NCI-H345 treated with DMSO at 0.1 percent for 48 hours (cell line): ENCODE measurements around the gene OXNAD1.
A peak's percentile ranks its signal among the peaks of the same experiment; 100 is the strongest.

Experiments used
- DNase-seq: peaks from one replicate; lab custom pipeline; 2025; ENCODE audit not compliant: unreplicated experiment; lab: John Stamatoyannopoulos, UW

OXNAD1 gene, protein sequence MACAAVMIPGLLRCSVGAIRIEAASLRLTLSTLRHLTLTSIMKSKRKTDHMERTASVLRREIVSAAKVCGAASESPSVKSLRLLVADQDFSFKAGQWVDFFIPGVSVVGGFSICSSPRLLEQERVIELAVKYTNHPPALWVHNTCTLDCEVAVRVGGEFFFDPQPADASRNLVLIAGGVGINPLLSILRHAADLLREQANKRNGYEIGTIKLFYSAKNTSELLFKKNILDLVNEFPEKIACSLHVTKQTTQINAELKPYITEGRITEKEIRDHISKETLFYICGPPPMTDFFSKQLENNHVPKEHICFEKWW

DNA sequence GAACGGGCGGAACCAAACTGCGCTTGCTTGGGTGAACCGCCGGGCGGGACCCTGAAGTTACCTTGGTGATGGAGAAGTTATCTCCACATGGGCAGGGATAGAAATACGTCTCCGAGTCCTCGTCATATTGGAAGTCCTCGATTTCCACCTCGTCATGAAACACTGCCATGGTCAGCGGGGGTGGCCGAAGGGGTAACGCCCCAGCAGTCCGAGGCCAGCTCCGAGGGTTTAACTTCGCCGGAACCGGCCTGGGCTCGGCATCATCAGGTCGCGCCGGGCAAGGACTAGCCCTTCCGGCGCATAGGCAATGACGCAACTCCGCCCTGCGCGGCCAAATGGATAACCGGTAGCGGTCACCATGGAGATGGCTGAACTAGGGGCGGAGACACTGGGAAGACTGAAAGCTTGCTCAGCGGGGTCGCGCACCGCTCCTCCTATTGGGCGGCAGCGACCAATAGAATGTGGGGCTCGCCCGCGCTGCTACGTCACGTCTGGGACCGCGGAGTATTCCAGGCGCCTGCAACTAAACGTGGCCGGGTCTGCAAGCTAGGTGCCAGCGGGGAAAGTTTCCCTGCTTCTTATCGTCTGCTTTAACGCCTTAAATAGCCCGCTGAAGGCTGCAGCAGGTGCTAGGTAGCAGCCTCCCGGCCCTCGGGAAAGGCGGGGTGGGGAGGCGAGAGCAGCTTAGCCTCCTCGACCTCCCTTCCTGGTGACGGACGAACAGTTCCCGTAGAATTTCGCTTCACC lies at the start of gene OXNAD1, which contains the start of gene DPH3:
OXNAD1 (plus strand) TSS at position 505 of the 747 bp plus-strand sequence. CDS start 5,741 bp downstream, outside the sequence.
DPH3 (minus strand) TSS at position 236 of the 747 bp plus-strand sequence; CDS start at position 169, 67 bp downstream.
- DNase-seq, result peak; percentile 93

DNA sequence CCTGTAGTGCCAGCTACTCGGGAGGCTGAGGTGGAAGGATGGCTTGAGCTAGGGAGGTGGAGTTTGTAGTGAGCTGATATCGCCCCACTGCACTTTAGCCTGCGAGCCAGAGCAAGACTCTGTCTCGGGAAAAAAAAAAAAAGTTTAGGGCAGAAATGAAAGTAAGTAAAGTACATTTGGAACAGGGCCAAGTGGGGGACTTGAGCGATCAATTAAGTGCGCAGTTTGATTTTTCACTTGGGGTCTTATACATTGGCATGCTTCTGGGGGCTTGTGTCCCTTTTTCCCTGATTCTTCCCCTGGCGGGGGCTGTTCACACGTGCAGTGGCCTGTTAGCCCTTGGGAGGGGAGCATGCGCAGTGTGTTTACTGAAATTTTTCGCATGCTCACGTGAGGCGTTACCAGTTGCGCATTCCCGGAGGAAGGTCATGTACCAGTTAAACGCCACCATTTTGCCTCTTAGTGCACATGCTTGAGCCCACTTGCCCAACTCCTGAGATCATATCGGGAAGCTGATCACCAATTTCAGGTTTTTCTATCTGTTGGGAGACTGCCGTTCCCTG lies 48.6 kb upstream of the OXNAD1 start:
- no peak for DNase-seq

DNA sequence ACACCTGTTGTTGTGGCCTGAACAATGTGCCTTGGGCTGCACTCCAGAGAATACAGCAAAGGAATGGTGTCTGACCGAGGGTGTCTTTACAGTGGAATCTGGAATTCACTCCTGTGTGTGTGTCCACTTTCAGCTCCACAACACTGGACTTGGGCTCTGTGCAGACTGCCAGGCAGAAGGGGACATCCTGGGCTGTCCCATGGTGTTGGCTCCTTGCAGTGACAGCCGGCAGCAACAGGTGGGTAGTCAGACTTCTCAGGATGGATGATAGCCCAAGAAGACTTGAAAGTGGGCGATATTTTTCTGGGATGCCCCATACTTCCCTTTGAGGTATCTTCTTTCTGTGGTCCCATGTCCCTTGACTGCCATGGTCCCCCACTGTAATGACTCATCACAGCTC lies 45.2 kb upstream of the OXNAD1 start:
- no peak for DNase-seq

DNA sequence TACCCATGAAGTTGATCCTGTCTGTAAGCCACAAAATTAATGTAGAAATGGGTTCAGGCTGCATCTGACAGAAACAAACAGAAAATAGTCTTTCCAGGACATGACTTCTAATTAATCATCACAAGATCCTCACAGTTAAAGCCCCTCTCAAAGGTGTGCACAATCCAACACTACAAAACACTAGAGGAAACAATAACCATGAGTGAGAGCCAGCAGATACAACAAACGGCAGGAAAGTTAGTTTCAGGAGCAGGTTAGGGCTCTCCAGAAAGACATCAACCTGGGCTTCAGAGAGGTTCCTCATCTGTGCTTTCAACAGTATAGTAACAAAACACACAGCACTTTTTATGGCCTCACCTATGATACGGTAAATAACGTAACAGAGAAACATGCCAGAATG lies 43.0 kb upstream of the OXNAD1 start:
- no peak for DNase-seq

- DNase-seq, result no peak
These were observed 42.5 kb upstream of the OXNAD1 start for GRCh38 chr3:16222547-16222946.

GRCh38 chr3:16224325-16224724 lies 40.7 kb upstream of the OXNAD1 start:
- DNase-seq, result no peak

DNA sequence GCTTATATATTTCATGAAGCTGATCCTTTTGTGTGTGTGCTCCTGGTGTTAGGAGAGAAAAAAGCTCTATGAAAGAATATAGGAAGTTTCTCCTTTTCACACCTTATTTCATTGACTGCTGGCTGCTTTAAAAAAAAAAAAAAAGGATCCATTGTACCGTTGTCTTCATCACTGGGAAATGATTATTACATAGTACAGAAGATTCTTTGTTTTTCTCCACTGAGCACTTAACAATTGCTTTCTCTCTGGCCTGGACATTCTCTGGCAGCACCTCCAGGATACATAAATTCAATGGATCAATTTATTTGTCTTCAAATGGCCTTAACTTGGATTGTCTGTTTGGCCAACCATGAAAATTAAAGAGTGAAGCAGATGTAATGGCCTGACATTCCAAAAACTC lies 37.4 kb upstream of the OXNAD1 start:
- DNase-seq, result no peak

GRCh38 chr3:16229681-16230080 lies 35.3 kb upstream of the OXNAD1 start:
- no peak for DNase-seq

DNA sequence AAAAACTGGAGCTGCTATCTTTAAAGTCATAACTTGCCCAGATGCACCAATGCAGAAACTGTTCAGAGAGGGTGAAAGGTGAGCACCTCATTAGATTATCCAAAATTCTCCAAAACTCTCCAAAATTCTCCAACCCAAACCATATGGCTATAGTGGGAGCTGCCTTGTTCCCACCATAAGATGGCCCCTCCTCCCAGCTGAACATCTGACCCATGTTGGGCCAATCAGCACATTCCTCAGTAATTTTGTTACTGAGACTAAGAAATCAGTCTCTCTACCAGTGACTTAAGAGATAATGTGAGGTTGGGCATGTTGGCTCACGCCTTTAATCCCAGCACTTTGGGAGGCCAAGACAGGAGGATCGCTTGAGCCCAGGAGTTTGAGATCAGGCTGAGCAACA lies 33.0 kb upstream of the OXNAD1 start:
- DNase-seq, result no peak

DNA sequence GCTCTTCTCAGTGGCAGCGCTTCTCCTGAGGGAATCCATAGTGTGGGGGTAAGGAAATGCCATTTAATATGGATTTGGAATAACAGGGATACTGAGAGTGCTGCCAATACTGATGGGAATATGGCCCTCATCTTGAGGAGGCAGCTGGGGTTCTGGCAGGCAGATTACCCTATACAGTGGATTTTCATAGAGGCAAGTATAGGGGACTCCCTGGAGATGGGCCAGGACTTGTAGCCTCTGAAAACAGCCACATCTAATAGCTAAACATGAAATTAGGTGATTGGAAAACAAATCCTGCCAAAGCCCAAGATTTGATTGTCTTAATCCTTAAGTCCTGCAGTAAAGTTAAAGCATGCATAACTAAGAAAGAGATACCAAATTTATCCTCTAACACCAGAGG lies 31.2 kb upstream of the OXNAD1 start:
- DNase-seq, result no peak

DNA sequence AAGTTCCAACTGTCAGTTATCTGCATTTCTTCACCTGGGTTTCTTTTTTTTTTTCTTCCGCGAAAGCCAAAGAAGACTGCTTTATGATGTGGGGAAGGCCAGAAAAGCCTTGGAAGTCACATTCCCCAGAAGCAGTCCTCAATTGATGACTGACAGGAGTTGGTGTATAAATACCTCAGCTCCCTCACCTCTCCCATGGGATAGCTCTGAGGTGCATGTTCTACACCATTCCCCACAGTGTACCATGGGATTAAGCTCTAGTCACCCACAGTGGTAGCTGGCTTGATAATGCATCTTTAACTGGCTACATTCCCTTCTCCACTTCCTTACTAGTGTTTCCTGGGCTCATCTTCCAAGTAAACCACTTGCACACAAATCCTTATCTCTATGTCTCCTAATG lies 30.7 kb upstream of the OXNAD1 start:
- no peak for DNase-seq

DNA sequence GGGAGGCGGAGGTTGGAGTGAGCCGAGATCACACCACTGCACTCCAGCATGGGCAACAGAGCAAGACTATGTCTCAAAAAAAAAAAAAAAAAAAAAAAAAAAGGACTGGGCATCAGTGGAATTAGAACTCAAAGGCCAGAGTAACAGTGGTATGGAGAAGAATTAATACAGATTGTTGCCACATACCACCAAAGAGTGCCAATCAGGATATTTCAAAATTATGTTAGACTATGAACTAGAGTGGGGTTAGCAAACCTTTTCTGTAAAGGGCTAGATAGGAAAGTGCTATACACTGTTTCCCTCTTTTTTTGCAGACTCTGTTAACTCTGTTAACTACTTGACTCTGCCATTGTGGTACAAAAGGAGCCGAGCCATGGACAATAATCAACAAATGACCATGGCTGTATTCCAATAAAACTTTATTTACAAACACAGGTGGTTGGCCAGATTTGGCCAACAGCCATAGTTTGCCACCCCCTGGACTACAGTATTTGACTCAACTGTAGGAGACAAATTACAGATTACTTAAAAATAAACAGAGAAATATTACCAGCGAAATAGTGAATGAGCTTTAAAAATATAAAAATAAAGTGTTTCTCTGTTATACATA lies 28.9 kb upstream of the OXNAD1 start:
- no peak for DNase-seq

DNA sequence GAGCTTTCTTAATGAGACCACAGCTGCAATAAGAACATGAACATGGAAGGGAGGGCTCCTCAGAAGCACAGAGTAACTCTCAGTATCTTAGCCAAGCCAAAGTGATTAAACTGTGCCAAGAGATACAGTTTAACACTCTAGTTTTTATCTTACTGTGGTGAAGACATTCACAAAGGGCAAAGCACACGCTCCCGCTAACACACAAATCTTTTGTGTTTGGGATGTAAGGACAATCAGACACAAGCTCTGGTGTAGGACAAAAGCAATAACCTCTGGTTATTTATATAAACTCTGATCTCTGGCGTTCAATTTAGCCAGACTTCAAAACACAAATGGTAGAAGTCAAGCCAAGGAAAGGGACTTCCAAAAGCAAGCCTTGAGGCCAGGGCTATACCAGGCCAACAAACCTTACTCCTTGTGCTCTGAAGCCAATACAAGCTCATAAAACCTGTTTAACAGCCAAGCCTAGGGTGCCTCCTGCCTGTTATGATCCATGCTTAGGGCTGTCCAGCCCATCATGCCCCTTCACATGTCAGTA lies 28.1 kb upstream of the OXNAD1 start:
- no peak for DNase-seq

DNA sequence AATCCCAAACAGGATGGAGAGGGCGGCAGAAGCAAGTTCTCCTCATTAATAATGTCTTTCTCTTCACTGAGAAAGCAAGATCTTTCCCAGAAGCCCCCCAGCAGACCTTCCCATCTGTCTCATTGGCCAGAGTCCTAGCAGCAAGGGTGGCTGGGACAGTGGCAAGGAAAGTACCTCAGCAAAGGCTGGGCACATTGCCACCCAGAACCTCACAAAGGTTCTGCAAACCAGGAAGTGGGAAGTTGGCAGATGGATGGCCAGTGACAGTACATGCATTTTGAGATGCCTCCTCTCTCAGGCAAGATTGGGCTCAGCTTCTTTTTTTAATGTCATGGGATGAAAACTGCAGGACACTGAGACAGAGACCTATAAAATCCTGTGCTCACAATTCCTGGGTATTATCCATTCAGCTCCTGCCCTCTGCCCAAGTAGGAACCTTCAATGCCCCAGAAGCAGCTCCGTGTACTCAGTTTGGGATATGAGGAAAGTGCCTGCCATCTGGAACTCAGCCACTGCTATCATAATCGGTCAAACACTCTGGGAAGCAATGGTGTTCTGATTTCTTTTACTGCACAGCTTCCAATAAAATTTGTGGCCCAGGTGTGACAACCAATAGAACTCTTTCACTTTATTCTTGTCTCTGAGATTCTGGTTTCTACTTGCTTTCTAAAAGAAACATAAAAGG lies 25.8 kb upstream of the OXNAD1 start:
- DNase-seq, result no peak

DNA sequence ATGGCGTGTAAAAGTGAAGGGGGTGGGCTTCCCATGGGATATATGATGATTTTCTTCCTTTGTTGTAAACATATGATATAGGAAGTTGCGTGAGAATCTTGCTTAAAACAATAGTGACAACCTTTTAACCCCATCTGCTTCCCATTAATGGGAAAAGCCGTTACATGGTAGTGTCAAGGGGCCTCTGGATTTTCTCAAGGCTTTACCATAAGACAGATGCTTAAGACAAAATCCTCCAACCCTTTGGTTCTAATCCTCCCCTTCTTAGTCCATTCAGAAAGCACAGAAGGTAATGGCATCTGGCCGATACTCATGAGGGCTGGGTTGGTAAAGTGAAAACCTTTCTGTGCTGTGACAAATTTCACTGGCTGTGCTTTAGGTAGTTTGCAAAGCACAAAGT lies 25.2 kb upstream of the OXNAD1 start:
- no peak for DNase-seq

DNA sequence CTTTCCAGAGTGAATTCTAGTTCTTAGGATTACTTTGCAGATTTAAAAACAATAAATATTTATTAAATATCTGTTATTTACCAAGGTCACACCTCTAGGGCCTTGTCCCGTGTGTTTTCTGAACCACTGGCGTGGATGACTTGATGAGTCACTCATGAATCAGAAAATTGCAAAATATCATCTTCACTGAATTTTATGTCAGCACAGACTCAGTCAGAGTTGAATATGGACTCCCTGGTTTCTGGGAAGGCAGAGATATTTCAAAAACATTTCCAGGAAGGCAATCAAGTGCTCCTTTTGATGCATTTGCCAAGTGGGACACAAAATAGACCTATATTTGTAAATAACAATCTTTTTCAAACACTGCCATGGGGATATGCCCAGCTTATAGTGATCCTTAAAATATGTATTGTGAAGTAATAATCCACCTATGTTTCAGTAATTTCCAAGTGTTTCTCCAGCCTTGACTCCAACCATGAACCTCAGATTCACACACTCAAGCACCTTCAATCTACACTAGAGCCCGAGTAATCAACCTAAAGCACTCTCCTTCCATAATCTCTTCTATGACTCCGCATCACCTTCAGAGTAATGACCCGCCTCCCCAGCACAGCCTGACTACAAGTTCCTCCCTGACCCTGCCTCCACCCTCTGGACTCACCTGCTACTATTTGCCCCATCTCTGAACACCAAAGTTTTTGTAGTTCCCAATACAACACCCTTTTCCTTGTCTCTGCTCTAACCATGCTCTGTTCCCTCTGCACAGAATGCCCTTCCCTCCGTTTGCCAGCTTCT lies 24.6 kb upstream of the OXNAD1 start:
- DNase-seq, result no peak

DNA sequence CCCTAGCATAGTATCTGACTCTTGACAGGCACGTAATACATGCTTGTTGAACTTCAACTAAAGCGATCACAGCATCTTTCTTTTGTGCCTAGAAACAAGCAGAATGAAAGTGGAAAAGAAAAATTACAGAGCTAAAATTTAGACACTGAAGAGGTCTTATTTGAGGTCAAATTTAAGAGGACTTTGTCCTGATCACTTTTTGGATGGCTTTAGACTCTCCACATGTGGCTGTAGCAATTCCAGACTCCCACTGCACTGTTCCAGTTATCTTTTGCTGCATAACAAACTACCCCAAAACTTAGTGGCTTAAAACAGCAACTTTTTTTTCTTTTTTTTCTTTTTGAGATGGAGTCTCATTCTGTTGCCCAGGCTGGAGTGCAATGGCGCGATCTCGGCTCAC lies 23.8 kb upstream of the OXNAD1 start:
- no peak for DNase-seq

DNA sequence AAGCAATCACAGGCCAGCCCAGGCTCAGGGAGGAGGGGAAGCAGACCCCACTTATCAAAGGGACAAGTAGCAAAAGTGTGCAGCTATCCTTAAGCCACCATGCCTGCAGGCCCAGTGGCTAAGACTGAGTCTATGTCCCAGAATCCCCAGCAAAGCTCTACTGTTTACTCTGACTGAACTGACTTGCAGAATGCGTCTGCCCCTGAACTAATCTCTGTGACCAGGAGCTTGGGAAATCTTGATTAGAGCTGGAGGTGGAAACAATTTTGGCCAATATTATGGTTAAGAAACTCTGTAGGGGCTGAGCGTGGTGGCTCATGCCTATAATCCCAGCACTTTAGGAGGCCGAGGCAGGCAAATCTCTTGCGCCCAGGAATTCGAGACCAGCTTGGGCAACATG lies 22.8 kb upstream of the OXNAD1 start:
- no peak for DNase-seq

DNA sequence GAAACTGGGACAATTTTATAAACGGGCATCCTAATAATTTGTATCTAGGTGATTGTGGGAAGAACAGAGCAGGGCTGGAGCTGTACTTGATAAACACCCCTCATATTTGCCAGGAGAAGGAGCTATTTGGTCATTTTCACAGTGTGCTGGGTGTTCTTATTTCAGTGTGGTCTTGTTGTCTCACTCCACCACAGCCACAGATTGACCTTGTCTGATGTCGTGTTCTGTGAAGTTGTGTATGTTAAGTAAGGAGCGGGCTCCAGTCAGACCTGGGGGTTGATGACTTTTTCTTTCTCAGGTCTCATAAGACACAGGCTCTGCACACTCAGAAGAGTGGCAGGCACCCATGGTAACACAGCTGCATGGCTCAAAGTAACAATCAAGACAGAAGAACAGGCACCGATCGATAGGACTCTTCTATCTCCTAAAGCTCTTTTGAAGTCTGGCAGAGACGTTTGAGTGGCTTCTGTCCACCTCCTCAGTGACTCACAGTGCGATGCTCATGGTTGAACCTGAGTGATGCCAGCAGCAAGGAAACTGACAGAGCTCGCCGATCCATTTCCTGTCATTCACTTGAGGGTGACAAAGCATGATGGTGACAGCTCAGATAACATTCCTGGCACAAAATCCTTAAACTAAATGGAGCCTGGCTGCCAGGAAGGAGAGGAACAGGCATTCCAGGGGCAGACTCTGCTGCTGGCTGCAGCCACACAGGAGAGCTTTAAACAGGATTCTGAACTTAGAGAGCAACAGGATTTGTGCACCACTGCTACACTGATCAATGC lies 21.1 kb upstream of the OXNAD1 start:
- no peak for DNase-seq
